Glutamatergic neuron (in vitro differentiated cells): ENCODE measurements around the gene TFDP2. TPM values are rescaled to one million over a fixed set of nuclear protein-coding genes. Genes with fewer than 3 reads are reported as not detected.

ENCODE experiments used
- DNase-seq: peaks from one replicate; pipeline ENCODE4 v3.0.0; 2022
- H3K27ac Mint-ChIP-seq: one replicate; pipeline ENCODE4 v1.8.0; 2020; ENCODE audit warnings: mild to moderate bottlenecking, mixed read lengths, inconsistent platforms; ENCODE audit not compliant: unreplicated experiment
- H3K27me3 Mint-ChIP-seq: one replicate; pipeline ENCODE4 v1.8.0; 2020; ENCODE audit warnings: mild to moderate bottlenecking, moderate library complexity, mixed read lengths, inconsistent platforms; ENCODE audit not compliant: unreplicated experiment
- H3K36me3 Mint-ChIP-seq: one replicate; pipeline ENCODE4 v1.8.0; 2020; ENCODE audit warnings: mild to moderate bottlenecking, mixed read lengths, inconsistent platforms; ENCODE audit not compliant: unreplicated experiment
- H3K4me1 Mint-ChIP-seq: one replicate; pipeline ENCODE4 v1.8.0; 2020; ENCODE audit warnings: mild to moderate bottlenecking, low read depth, mixed read lengths, inconsistent platforms; ENCODE audit not compliant: unreplicated experiment
- H3K4me3 Mint-ChIP-seq: one replicate; pipeline ENCODE4 v1.8.0; 2020; ENCODE audit warnings: mild to moderate bottlenecking, mixed read lengths, inconsistent platforms; ENCODE audit not compliant: unreplicated experiment
- H3K9me3 Mint-ChIP-seq: one replicate; pipeline ENCODE4 v1.8.0; 2020; ENCODE audit warnings: mild to moderate bottlenecking, moderate library complexity, mixed read lengths, inconsistent platforms; ENCODE audit not compliant: unreplicated experiment
- CTCF ChIP-seq: fragments of 200-600 bp; sonication (generic); IDR thresholded peaks from one replicate; pipeline ENCODE4 v1.5.0; 2021; ENCODE audit not compliant: partially characterized antibody, unreplicated experiment
- total RNA-seq: library from RNA; stranded (reverse); fragmentation: NEBNext Ultra II Directional; extraction: Animal tissue kit (Norgen Biotek cat#: 25700); gene quantifications from one replicate; pipeline ENCODE4 v1.2.1, GENCODE V29; 2021; ENCODE audit not compliant: unreplicated experiment

The TFDP2 gene
- total RNA-seq, 1 donor from 2014 or later, result 91.8 TPM

- Mint-ChIP-seq H3K27ac (no peak overlapping the region), H3K9me3 (no peaks in the 10 kb centered on the region), H3K27me3 (no peaks in the 10 kb centered on the region), H3K4me1 (no peaks in the 10 kb centered on the region), H3K4me3 (no peak overlapping the region), H3K36me3 (no peaks in the 10 kb centered on the region)
- no peak for DNase-seq
- no peak for TF ChIP-seq CTCF
Observed at GRCh38 chr3:141972399-141972798, 176.9 kb downstream of the TFDP2 start.

- no peaks in the 10 kb centered on the region for H3K4me1 Mint-ChIP-seq
- no peak overlapping the region for H3K4me3 Mint-ChIP-seq
- no peaks in the 10 kb centered on the region for H3K9me3 Mint-ChIP-seq
- no peaks in the 10 kb centered on the region for H3K36me3 Mint-ChIP-seq
- no peak for TF ChIP-seq CTCF
- no peak for DNase-seq
- no peak overlapping the region for H3K27ac Mint-ChIP-seq
- H3K27me3 Mint-ChIP-seq, result no peaks in the 10 kb centered on the region
Observed at GRCh38 chr3:141971571-141971970, 177.8 kb downstream of the TFDP2 start.

- no peak for TF ChIP-seq CTCF
- Mint-ChIP-seq H3K27ac (no peak overlapping the region), H3K9me3 (no peaks in the 10 kb centered on the region), H3K4me3 (no peak overlapping the region), H3K36me3 (no peaks in the 10 kb centered on the region), H3K27me3 (no peaks in the 10 kb centered on the region), H3K4me1 (no peaks in the 10 kb centered on the region)
- no peak for DNase-seq
Observed at GRCh38 chr3:141969711-141970110, 179.6 kb downstream of the TFDP2 start.

GRCh38 chr3:141965471-141965870 is 183.9 kb downstream of the TFDP2 start:
- Mint-ChIP-seq H3K27ac (no peak overlapping the region), H3K4me1 (no peaks in the 10 kb centered on the region)
- no peak for TF ChIP-seq CTCF

GRCh38 chr3:141963301-141963700 is 186.0 kb downstream of the TFDP2 start:
- no peak for TF ChIP-seq CTCF
- Mint-ChIP-seq H3K36me3 (no peaks in the 10 kb centered on the region), H3K4me3 (no peak overlapping the region), H3K4me1 (no peaks in the 10 kb centered on the region), H3K27me3 (no peaks in the 10 kb centered on the region), H3K27ac (no peak overlapping the region), H3K9me3 (peaks cover 5% of the 10 kb centered on the region)
- no peak for DNase-seq

More at GRCh38 chr3:141965471-141965870, 183.9 kb downstream of the TFDP2 start:
- Mint-ChIP-seq H3K36me3 (no peaks in the 10 kb centered on the region), H3K9me3 (peaks cover 3% of the 10 kb centered on the region), H3K4me3 (no peak overlapping the region), H3K27me3 (no peaks in the 10 kb centered on the region)
- DNase-seq, result no peak
